ENCODE results near the gene CHRNA9.

Gene CHRNA9

DNA sequence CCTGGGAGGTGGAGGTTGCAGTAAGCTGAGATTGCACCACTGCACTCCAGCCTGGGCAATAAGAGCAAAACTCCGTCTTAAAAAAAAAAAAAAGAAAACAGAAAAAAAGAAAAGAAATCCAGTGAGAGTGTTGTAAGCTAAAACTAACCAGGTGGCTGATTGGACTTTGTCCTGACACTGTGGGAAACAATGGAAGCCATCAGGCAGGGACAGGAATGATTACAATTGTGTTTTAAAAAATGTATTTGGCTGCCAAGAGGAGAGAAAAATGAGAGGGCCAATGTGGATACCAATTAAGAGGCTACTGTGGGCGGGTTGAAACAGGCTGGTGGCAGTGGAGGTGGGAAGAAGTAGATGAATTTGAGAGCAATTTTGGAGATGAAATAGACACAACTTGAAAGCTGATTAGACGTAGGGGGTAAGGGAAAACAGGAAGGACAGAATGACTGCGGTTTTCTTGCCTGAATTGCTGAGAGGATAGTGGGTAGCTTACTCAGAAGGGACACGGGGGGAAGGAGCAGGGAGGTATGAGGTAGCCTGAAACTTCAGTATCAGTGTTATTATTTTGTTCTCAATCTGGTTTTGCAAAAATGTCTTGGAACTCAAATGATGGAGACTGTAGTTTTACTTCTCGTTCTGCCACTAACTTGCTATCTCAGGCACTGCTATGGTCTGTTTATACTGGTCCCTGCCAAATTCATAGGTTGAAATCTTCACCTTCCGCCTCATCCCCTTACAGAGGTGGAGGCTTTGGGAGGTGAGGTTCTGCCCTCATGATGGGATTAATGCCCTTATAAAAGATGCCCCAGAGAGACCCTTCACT, 45.6 kb upstream of the CHRNA9 start:
- TF ChIP-seq EP300 (IDR thresholded peaks at IDR 0.05; ENCODE audit: borderline replicate concordance), result peak; percentile 28; the same call in 1 of the 2 replicates
- no peak for TF ChIP-seq TCF12 (IDR thresholded peaks at IDR 0.05; ENCODE audit: low read depth)

DNA sequence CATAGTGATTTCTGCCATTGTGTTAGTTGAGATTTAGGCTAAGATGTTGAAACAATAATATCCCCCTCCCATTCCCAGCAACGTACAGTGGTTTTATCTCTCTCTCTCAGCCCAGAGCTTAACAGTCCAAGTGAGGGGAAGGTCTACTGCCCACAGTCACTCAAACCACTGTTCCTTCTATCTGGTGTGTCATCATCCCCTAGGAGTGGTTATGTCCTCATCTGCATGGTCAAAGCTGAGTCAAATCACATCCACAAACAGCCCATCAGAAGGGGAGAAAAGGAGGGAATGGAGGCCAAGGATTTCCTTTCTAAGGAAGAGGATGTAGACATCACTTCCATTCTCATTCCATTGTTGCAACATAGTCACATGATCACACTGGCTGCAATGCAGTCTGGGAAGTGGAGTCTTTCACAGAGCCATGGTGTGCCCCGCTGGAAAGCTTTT, 42.8 kb upstream of the CHRNA9 start:
- TF ChIP-seq TEAD4 (IDR thresholded peaks at IDR 0.05) (no peak), CEBPB (IDR thresholded peaks at IDR 0.05) (peak; percentile 60), YY1 (IDR thresholded peaks at IDR 0.05; ENCODE audit: low read depth) (no peak), ZBTB7A (IDR thresholded peaks at IDR 0.05; ENCODE audit: low read depth) (no peak), EGR1 (IDR thresholded peaks at IDR 0.05) (no peak), EP300 (IDR thresholded peaks at IDR 0.05; ENCODE audit: borderline replicate concordance) (no peak), FOXM1 (IDR thresholded peaks at IDR 0.05; ENCODE audit: borderline replicate concordance, low read depth) (no peak), TCF12 (IDR thresholded peaks at IDR 0.05; ENCODE audit: low read depth) (no peak), NFIC (IDR thresholded peaks at IDR 0.05) (no peak)
- TF ChIP-seq, protein P1, sequence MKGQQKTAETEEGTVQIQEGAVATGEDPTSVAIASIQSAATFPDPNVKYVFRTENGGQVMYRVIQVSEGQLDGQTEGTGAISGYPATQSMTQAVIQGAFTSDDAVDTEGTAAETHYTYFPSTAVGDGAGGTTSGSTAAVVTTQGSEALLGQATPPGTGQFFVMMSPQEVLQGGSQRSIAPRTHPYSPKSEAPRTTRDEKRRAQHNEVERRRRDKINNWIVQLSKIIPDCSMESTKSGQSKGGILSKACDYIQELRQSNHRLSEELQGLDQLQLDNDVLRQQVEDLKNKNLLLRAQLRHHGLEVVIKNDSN (IDR thresholded peaks at IDR 0.05), result peak; percentile 92
- TF ChIP-seq, protein P2, sequence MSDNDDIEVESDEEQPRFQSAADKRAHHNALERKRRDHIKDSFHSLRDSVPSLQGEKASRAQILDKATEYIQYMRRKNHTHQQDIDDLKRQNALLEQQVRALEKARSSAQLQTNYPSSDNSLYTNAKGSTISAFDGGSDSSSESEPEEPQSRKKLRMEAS (IDR thresholded peaks at IDR 0.05), result no peak

DNA sequence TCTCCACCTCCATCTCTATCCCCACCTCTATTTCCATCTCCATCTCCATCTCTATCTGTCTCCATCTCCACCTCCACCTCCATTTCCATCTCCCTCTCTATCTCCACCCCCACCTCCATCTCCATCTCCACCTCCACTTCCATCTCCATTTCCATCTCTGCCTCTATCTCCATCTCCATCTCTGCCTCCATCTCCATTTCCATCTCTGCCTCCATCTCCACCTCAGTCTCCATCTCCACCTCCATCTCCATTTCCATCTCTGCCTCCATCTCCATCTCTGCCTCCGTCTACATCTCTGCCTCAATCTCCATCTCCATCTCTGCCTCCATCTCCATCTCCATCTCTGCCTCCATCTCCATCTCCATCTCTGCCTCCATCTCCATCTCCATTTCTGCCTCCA, 40.8 kb upstream of the CHRNA9 start:
- TF ChIP-seq, protein P2 (IDR thresholded peaks at IDR 0.05), result no peak
- TF ChIP-seq, protein P3, sequence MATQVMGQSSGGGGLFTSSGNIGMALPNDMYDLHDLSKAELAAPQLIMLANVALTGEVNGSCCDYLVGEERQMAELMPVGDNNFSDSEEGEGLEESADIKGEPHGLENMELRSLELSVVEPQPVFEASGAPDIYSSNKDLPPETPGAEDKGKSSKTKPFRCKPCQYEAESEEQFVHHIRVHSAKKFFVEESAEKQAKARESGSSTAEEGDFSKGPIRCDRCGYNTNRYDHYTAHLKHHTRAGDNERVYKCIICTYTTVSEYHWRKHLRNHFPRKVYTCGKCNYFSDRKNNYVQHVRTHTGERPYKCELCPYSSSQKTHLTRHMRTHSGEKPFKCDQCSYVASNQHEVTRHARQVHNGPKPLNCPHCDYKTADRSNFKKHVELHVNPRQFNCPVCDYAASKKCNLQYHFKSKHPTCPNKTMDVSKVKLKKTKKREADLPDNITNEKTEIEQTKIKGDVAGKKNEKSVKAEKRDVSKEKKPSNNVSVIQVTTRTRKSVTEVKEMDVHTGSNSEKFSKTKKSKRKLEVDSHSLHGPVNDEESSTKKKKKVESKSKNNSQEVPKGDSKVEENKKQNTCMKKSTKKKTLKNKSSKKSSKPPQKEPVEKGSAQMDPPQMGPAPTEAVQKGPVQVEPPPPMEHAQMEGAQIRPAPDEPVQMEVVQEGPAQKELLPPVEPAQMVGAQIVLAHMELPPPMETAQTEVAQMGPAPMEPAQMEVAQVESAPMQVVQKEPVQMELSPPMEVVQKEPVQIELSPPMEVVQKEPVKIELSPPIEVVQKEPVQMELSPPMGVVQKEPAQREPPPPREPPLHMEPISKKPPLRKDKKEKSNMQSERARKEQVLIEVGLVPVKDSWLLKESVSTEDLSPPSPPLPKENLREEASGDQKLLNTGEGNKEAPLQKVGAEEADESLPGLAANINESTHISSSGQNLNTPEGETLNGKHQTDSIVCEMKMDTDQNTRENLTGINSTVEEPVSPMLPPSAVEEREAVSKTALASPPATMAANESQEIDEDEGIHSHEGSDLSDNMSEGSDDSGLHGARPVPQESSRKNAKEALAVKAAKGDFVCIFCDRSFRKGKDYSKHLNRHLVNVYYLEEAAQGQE (IDR thresholded peaks at IDR 0.05; ENCODE audit: low read depth), result no peak
- TF ChIP-seq NFIC (IDR thresholded peaks at IDR 0.05), result no peak
- TF ChIP-seq RAD21 (IDR thresholded peaks at IDR 0.05; ENCODE audit: low read depth), result no peak
- TF ChIP-seq TAF1 (IDR thresholded peaks at IDR 0.05; ENCODE audit: low read depth), result no peak
- TF ChIP-seq CEBPB (IDR thresholded peaks at IDR 0.05), result no peak
- no peak for TF ChIP-seq EGR1 (IDR thresholded peaks at IDR 0.05)
- TF ChIP-seq YY1 (IDR thresholded peaks at IDR 0.05; ENCODE audit: low read depth), result no peak
- TF ChIP-seq TCF12 (IDR thresholded peaks at IDR 0.05; ENCODE audit: low read depth), result no peak
- TF ChIP-seq ZBTB7A (IDR thresholded peaks at IDR 0.05; ENCODE audit: low read depth), result no peak
- TF ChIP-seq CREB1 (IDR thresholded peaks at IDR 0.05; ENCODE audit: low read depth), result no peak
- no peak for TF ChIP-seq FOXM1 (IDR thresholded peaks at IDR 0.05; ENCODE audit: borderline replicate concordance, low read depth)
- no peak for TF ChIP-seq EP300 (IDR thresholded peaks at IDR 0.05; ENCODE audit: borderline replicate concordance)
- TF ChIP-seq, protein P1 (IDR thresholded peaks at IDR 0.05), result no peak
- TF ChIP-seq TEAD4 (IDR thresholded peaks at IDR 0.05), result no peak

DNA sequence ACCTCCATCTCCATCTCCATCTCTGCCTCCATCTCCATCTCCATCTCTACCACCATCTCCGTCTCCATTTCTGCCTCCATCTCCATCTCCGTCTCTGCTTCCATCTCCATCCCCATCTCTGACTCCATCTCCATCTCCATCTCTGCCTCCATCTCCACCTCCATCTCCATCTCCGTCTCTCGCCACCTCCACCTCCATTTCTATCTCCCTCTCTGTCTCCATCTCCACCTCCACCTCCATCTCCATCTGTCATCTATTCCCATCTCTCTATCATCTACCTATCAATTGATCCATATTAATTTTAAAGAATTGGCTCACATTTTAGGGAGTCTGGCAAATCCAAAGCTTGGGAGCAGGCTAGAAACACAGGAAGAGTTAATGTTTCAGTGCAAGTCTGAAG, 39.6 kb upstream of the CHRNA9 start:
- TF ChIP-seq YY1 (IDR thresholded peaks at IDR 0.05; ENCODE audit: low read depth) (no peak), EGR1 (IDR thresholded peaks at IDR 0.05) (no peak), FOXM1 (IDR thresholded peaks at IDR 0.05; ENCODE audit: borderline replicate concordance, low read depth) (no peak), CEBPB (IDR thresholded peaks at IDR 0.05) (no peak)
- TF ChIP-seq, protein P2 (IDR thresholded peaks at IDR 0.05), result no peak
- TF ChIP-seq, protein P3 (IDR thresholded peaks at IDR 0.05; ENCODE audit: low read depth), result no peak
- TF ChIP-seq, protein P1 (IDR thresholded peaks at IDR 0.05), result no peak

DNA sequence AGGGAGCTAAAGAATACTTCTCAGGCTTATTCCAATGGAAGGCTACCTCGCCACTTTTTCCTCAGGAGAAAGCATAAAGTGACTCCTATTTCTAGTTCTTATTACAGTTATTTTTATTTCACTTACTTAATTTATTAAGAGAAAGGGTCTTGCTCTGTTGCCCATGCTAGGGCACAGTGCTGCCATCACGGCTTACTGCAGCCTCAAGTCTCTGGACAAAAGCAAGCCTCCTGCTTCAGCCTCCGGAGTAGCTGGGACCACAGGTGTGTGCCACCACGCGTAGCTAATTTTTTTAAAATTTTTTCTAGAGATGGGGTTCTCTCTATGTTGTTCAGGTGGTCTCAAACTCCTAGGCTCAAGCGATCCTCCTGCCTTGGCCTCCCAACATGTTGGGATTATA, 36.0 kb upstream of the CHRNA9 start:
- TF ChIP-seq CREB1 (IDR thresholded peaks at IDR 0.05; ENCODE audit: low read depth) (no peak), RAD21 (IDR thresholded peaks at IDR 0.05; ENCODE audit: low read depth) (no peak), TCF12 (IDR thresholded peaks at IDR 0.05; ENCODE audit: low read depth) (no peak)
- TF ChIP-seq, protein P3 (IDR thresholded peaks at IDR 0.05; ENCODE audit: low read depth), result no peak
- TF ChIP-seq, protein P1 (IDR thresholded peaks at IDR 0.05), result no peak

Data from Ishikawa (cell line).